ENCODE results near the gene RHOC.
"Not testable (repeated sequence)": the region's sequence is repeated elsewhere in the genome, so short reads cannot be mapped to it uniquely, and the experiment has no call there.

Gene RHOC

GRCh38 chr1:112737573-112737972 is 30.6 kb upstream of the RHOC start:
- no peaks in the 10 kb centered on the region for H3K27me3 ChIP-seq (ENCODE audit: insufficient read depth, low read depth, severe bottlenecking)
- H3K9me3 ChIP-seq (ENCODE audit: severe bottlenecking) = no peaks in the 10 kb centered on the region
- H3K4me3 ChIP-seq (ENCODE audit: low read depth, low read length) = no peak overlapping the region
- H3K36me3 ChIP-seq = no peaks in the 10 kb centered on the region
- no peak for DNase-seq
- H3K27ac ChIP-seq = no peak overlapping the region
- TF ChIP-seq CTCF (IDR thresholded peaks at IDR 0.05; ENCODE audit: low read depth, low read length) = peak; percentile 25; the same call in 1 of the 2 replicates

GRCh38 chr1:112735752-112736151 is 28.8 kb upstream of the RHOC start:
- Histone ChIP-seq H3K27me3 (ENCODE audit: insufficient read depth, low read depth, severe bottlenecking) (no peaks in the 10 kb centered on the region), H3K27ac (no peak overlapping the region), H3K9me3 (ENCODE audit: severe bottlenecking) (no peaks in the 10 kb centered on the region), H3K4me3 (ENCODE audit: low read depth, low read length) (no peak overlapping the region), H3K36me3 (no peaks in the 10 kb centered on the region)
- TF ChIP-seq CTCF (IDR thresholded peaks at IDR 0.05; ENCODE audit: low read depth, low read length) = no peak
- DNase-seq = no peak

- no peak for TF ChIP-seq CTCF (IDR thresholded peaks at IDR 0.05; ENCODE audit: low read depth, low read length)
- Histone ChIP-seq H3K4me3 (ENCODE audit: low read depth, low read length) (no peak overlapping the region), H3K27ac (no peak overlapping the region), H3K36me3 (no peaks in the 10 kb centered on the region), H3K27me3 (ENCODE audit: insufficient read depth, low read depth, severe bottlenecking) (no peaks in the 10 kb centered on the region), H3K9me3 (ENCODE audit: severe bottlenecking) (no peaks in the 10 kb centered on the region)
- no peak for DNase-seq
Observed at GRCh38 chr1:112731451-112731850, 24.5 kb upstream of the RHOC start.

- Histone ChIP-seq H3K4me3 (ENCODE audit: low read depth, low read length) (no peak overlapping the region), H3K27me3 (ENCODE audit: insufficient read depth, low read depth, severe bottlenecking) (no peaks in the 10 kb centered on the region), H3K9me3 (ENCODE audit: severe bottlenecking) (no peaks in the 10 kb centered on the region), H3K36me3 (no peaks in the 10 kb centered on the region), H3K27ac (peak overlapping the region; percentile 69)
- peak; percentile 40 for DNase-seq
- TF ChIP-seq CTCF (IDR thresholded peaks at IDR 0.05; ENCODE audit: low read depth, low read length) = no peak
Observed at GRCh38 chr1:112729909-112730308, 23.0 kb upstream of the RHOC start.

- not testable (repeated sequence) for H3K27me3 ChIP-seq (ENCODE audit: insufficient read depth, low read depth, severe bottlenecking); H3K9me3 ChIP-seq (ENCODE audit: severe bottlenecking); H3K4me3 ChIP-seq (ENCODE audit: low read depth, low read length); H3K36me3 ChIP-seq
- H3K27ac ChIP-seq = peak overlapping the region; percentile 69
- peak; percentile 52 for DNase-seq
Observed at GRCh38 chr1:112729011-112729410, 22.1 kb upstream of the RHOC start.

- not testable (repeated sequence) for H3K4me3 ChIP-seq (ENCODE audit: low read depth, low read length); DNase-seq; H3K9me3 ChIP-seq (ENCODE audit: severe bottlenecking); H3K27me3 ChIP-seq (ENCODE audit: insufficient read depth, low read depth, severe bottlenecking); H3K36me3 ChIP-seq
- H3K27ac ChIP-seq = peak overlapping the region; percentile 24
Observed at GRCh38 chr1:112728306-112728971, 21.5 kb upstream of the RHOC start.

GRCh38 chr1:112727716-112728115 is 20.8 kb upstream of the RHOC start:
- Histone ChIP-seq H3K27me3 (ENCODE audit: insufficient read depth, low read depth, severe bottlenecking) (no peaks in the 10 kb centered on the region), H3K27ac (no peak overlapping the region), H3K9me3 (ENCODE audit: severe bottlenecking) (no peaks in the 10 kb centered on the region), H3K4me3 (ENCODE audit: low read depth, low read length) (no peak overlapping the region), H3K36me3 (no peaks in the 10 kb centered on the region)
- peak; percentile 51 for DNase-seq
- TF ChIP-seq CTCF (IDR thresholded peaks at IDR 0.05; ENCODE audit: low read depth, low read length) = peak; percentile 46; the same call in 1 of the 2 replicates

- not testable (repeated sequence) for DNase-seq; H3K4me3 ChIP-seq (ENCODE audit: low read depth, low read length); H3K27me3 ChIP-seq (ENCODE audit: insufficient read depth, low read depth, severe bottlenecking); H3K36me3 ChIP-seq; H3K27ac ChIP-seq; H3K9me3 ChIP-seq (ENCODE audit: severe bottlenecking)
Observed at GRCh38 chr1:112724240-112724639, 17.3 kb upstream of the RHOC start.
